K562 (cell line): ENCODE measurements around the gene TUSC1. TPM values are rescaled to one million over a fixed set of nuclear protein-coding genes. Genes with fewer than 3 reads are reported as not detected.

Source experiments
- ATAC-seq: fragments of 200-7000 bp; cut with Tn5 transposase; 3 replicates; pipeline ENCODE4 v1.9.1; 2020; ENCODE audit warnings: moderate library complexity
- BruUV-seq: library from RNA; stranded (reverse); fragments of 400-500 nt; replicated peaks from 2 replicates; lab custom pipeline; 2021; lab: Mats Ljungman, UMichigan
- CTCF ChIA-PET: fragments of 300-600 bp; formaldehyde crosslinking; extraction: SDS; loops from one replicate; lab custom pipeline; 2021; ENCODE audit warnings: low intra/inter-chr PET ratio; lab: Yijun Ruan, JAX
- POLR2A ChIA-PET: fragments of 300-600, 350-650 bp; sonication (Branson Sonifier 250); formaldehyde crosslinking; extraction: SDS; loops from one replicate; lab custom pipeline; 2021; ENCODE audit warnings: antibody characterized with exemption, inconsistent platforms; lab: Yijun Ruan, JAX
- DNase-seq, 4 experiments: peaks; one replicate each; pipeline versions ENCODE4 v3.0.0 to v3.0.0-alpha.2; 2011 to 2018; ENCODE audit warnings: low spot score in 3 of 4, mixed read lengths in 3 of 4; ENCODE audit errors: extremely low read depth in 1 of 4
- FAIRE-seq: peaks from 2 replicates; lab custom pipeline; 2011; peaks lifted over from hg19 to GRCh38; lab: Jason Lieb, UNC
- H2AFZ ChIP-seq: 2 replicates; pipeline ENCODE4 v1.6.0; 2011; ENCODE audit warnings: low read depth, low read length, control low read depth, inconsistent platforms
- H3K27ac ChIP-seq: fragments of 200-600 bp; 3 replicates; pipeline ENCODE4 v1.8.0; 2011; ENCODE audit warnings: low read depth, mild to moderate bottlenecking, control low read depth, inconsistent platforms, low read length, moderate library complexity, mixed read lengths; ENCODE audit errors: extremely low read depth
- H3K27me3 ChIP-seq, 2 experiments: fragments of 300-600 bp in 1 of 2; 2 replicates in 1 of 2; 3 replicates in 1 of 2; pipeline versions ENCODE4 v1.6.0 to v1.8.0; 2011; ENCODE audit warnings: inconsistent platforms in 2 of 2, low read length in 2 of 2, mild to moderate bottlenecking in 1 of 2, mixed read lengths in 1 of 2, moderate library complexity in 1 of 2; ENCODE audit not compliant: control insufficient read depth in 2 of 2, insufficient read depth in 2 of 2
- H3K36me3 ChIP-seq: fragments of 300-600 bp; 3 replicates; pipeline ENCODE4 v1.8.0; 2011; ENCODE audit warnings: mild to moderate bottlenecking, low read length, inconsistent platforms; ENCODE audit not compliant: control insufficient read depth, insufficient read depth
- H3K4me1 ChIP-seq, 2 experiments: fragments of 200-600 bp in 1 of 2; replicated peaks in 1 of 2; 2 replicates in 1 of 2; 3 replicates in 1 of 2; pipeline versions ENCODE4 v1.5.1 to v1.8.0; 2011; ENCODE audit warnings: inconsistent platforms in 2 of 2, low read length in 2 of 2, mild to moderate bottlenecking in 1 of 2, mixed read lengths in 1 of 2, moderate library complexity in 1 of 2; ENCODE audit not compliant: control insufficient read depth in 2 of 2, insufficient read depth in 2 of 2
- H3K4me2 ChIP-seq: 2 replicates; pipeline ENCODE4 v1.6.1; 2011; ENCODE audit warnings: low read length, control low read depth, inconsistent platforms, mixed read lengths; ENCODE audit not compliant: insufficient read depth
- H3K4me3 ChIP-seq: fragments of 200-600 bp; sonication (generic), shearing (Covaris generic); 2 replicates; pipeline ENCODE4 v1.5.1; 2016; ENCODE audit warnings: control low read depth, inconsistent platforms
- H3K79me2 ChIP-seq: fragments of 200-600 bp; 3 replicates; pipeline ENCODE4 v1.8.0; 2011; ENCODE audit warnings: low read length, inconsistent platforms; ENCODE audit not compliant: control insufficient read depth, insufficient read depth
- H3K9ac ChIP-seq, 2 experiments: 2 replicates each; pipeline versions ENCODE4 v1.6.0 to v1.6.1; 2011; ENCODE audit warnings: low read depth in 2 of 2, low read length in 2 of 2, control low read depth in 1 of 2, inconsistent platforms in 1 of 2, mild to moderate bottlenecking in 1 of 2, mixed read lengths in 1 of 2; ENCODE audit not compliant: insufficient read depth in 1 of 2
- H3K9me1 ChIP-seq: one replicate; pipeline ENCODE4 v1.6.0; 2011; ENCODE audit warnings: inconsistent platforms, mild to moderate bottlenecking, low read length, moderate library complexity; ENCODE audit not compliant: control insufficient read depth, insufficient read depth
- H3K9me3 ChIP-seq: replicated peaks from 2 replicates; pipeline ENCODE4 v1.5.1; 2011; ENCODE audit warnings: low read depth, low read length, inconsistent platforms; ENCODE audit not compliant: control insufficient read depth, insufficient read depth
- H4K20me1 ChIP-seq: replicated peaks from 2 replicates; pipeline ENCODE4 v1.6.1; 2011; ENCODE audit warnings: low read length, inconsistent platforms, mixed read lengths; ENCODE audit not compliant: control insufficient read depth, insufficient read depth
- GABPB2 ChIP-seq: fragments of 250-450 bp; sonication (Bioruptor Pico); conservative IDR thresholded peaks from 2 replicates; pipeline ENCODE4 v1.5.1; 2021; ENCODE audit warnings: mild to moderate bottlenecking
- JUND ChIP-seq, 2 experiments: IDR thresholded peaks; 2 replicates in 1 of 2; 3 replicates in 1 of 2; pipeline ENCODE4 v1.6.1; 2011; ENCODE audit warnings: borderline replicate concordance in 2 of 2, low read depth in 2 of 2, low read length in 2 of 2, improper control_type of control experiment in 1 of 2, missing biosample characterization in 1 of 2, missing genetic modification characterization in 1 of 2, missing genetic modification reagents in 1 of 2
- KDM1A ChIP-seq, 2 experiments: fragments of 450-650 bp; IDR thresholded peaks; 2 replicates each; pipeline ENCODE4 v1.6.1; 2016; ENCODE audit warnings: mild to moderate bottlenecking in 2 of 2
- KDM5B ChIP-seq: fragments of 200-600 bp; sonication (generic); IDR thresholded peaks from 2 replicates; pipeline ENCODE4 v1.6.1; 2012; ENCODE audit warnings: low read depth, mild to moderate bottlenecking, moderate library complexity, low read length, control low read depth, inconsistent platforms; ENCODE audit not compliant: insufficient replicate concordance
- MAFF ChIP-seq: IDR thresholded peaks from 2 replicates; pipeline ENCODE4 v1.6.1; 2012; ENCODE audit warnings: low read length, improper control_type of control experiment
- MCM7 ChIP-seq, 2 experiments: fragments of 450-650 bp; IDR thresholded peaks; 2 replicates each; pipeline ENCODE4 v1.6.1; 2016 to 2018
- MLX ChIP-seq, 2 experiments: fragments of 450-650 bp in 1 of 2; sonication (generic) in 1 of 2; formaldehyde crosslinking; conservative IDR thresholded peaks; 2 replicates each; pipeline versions ENCODE4 v1.4.0 to v1.8.1; 2020 to 2022; ENCODE audit warnings: mild to moderate bottlenecking in 1 of 2, missing genetic modification reagents in 1 of 2
- SMARCE1 ChIP-seq: fragments of 450-650 bp; IDR thresholded peaks from 2 replicates; pipeline ENCODE4 v1.7.1; 2016; ENCODE audit warnings: mild to moderate bottlenecking
- SP1 ChIP-seq: sonication (generic); formaldehyde crosslinking; IDR thresholded peaks from 2 replicates; pipeline ENCODE4 v1.8.1; 2022; ENCODE audit warnings: mild to moderate bottlenecking, missing genetic modification reagents
- STAG1 ChIP-seq: sonication (generic); formaldehyde crosslinking; IDR thresholded peaks from 2 replicates; pipeline ENCODE4 v1.5.0; 2020; ENCODE audit warnings: missing genetic modification reagents, borderline replicate concordance
- TCF15 ChIP-seq: fragments of 250-450 bp; sonication (Bioruptor Pico); IDR thresholded peaks from 2 replicates; pipeline ENCODE4 v1.8.0; 2022; ENCODE audit warnings: moderate library complexity, mild to moderate bottlenecking, inconsistent platforms
- TFAP4 ChIP-seq: sonication (generic); formaldehyde crosslinking; IDR thresholded peaks from 2 replicates; pipeline ENCODE4 v1.8.0; 2022; ENCODE audit warnings: missing genetic modification reagents, mild to moderate bottlenecking, moderate library complexity, borderline replicate concordance
- ZFPM2 ChIP-seq: fragments of 250-450 bp; sonication (Bioruptor Pico); IDR thresholded peaks from 2 replicates; pipeline ENCODE4 v1.5.1; 2022; ENCODE audit warnings: mild to moderate bottlenecking
- ZNF274 ChIP-seq: IDR thresholded peaks from 2 replicates; pipeline ENCODE4 v1.6.1; 2011; ENCODE audit warnings: low read depth, mild to moderate bottlenecking, low read length, moderate library complexity, borderline replicate concordance
- ZNF384 ChIP-seq: IDR thresholded peaks from 2 replicates; pipeline ENCODE4 v1.6.1; 2012; ENCODE audit warnings: low read depth, low read length, improper control_type of control experiment
- ZNF41 ChIP-seq: fragments of 250-450 bp; sonication (Bioruptor Pico); conservative IDR thresholded peaks from 2 replicates; pipeline ENCODE4 v1.4.0; 2020; ENCODE audit warnings: mild to moderate bottlenecking
- ZNF551 ChIP-seq: fragments of 250-450 bp; sonication (Bioruptor Pico); IDR thresholded peaks from 2 replicates; pipeline ENCODE4 v1.5.0; 2021; ENCODE audit warnings: mild to moderate bottlenecking, moderate library complexity
- ZNF76 ChIP-seq: fragments of 250-450 bp; sonication (Bioruptor Pico); IDR thresholded peaks from 2 replicates; pipeline ENCODE4 v1.4.0; 2020; ENCODE audit warnings: mild to moderate bottlenecking, moderate library complexity, borderline replicate concordance
- in situ Hi-C: fragments of 300-500 bp; cut with MboI; formaldehyde crosslinking; loops from 4 replicates; pipeline ENCODE4 v1.15.0; 2018; ENCODE audit warnings: inconsistent platforms, mixed read lengths
- intact Hi-C: fragments of 100-400 bp; cut with micrococcal nuclease; formaldehyde crosslinking; loops from 2 replicates; pipeline ENCODE4 v1.14.2; 2022
- polyA plus RNA-seq, 8 experiments: library from polyadenylated mRNA; depleted of rRNA in 4 of 8; stranded (reverse) in 5 of 8; unstranded in 3 of 8; fragments of >200 nt; fragmentation: Nextera tagmentation in 2 of 8; fragmentation: Illumina TruSeq in 1 of 8; extraction: Ambion mirVana in 2 of 8; extraction: Trizol in 1 of 8; gene quantifications; 2 replicates each; pipeline versions ENCODE4 v1.2.1 to v1.2.3, GENCODE V29; 2011 to 2014; ENCODE audit warnings: inconsistent platforms in 1 of 8, missing spikeins in 1 of 8
- total RNA-seq, 7 experiments: library from RNA; depleted of rRNA in 6 of 7; stranded (reverse); fragments of >200 nt in 6 of 7; fragmentation: Illumina TruSeq in 2 of 7; extraction: Trizol in 2 of 7; gene quantifications; 2 replicates each; pipeline versions ENCODE4 v1.2.1 to v1.2.3, GENCODE V29; 2011 to 2021; ENCODE audit warnings: low replicate concordance in 1 of 7

Gene TUSC1
- total and polyA plus RNA-seq, 9 of the 15 experiments (the other 6 are each of a cell fraction or from before 2014, with no cell fraction given): not detected

- no peak overlapping the region for H2AFZ ChIP-seq
- H3K27ac ChIP-seq: no peak overlapping the region
- H3K79me2 ChIP-seq: no peaks in the 10 kb centered on the region
- CTCF ChIA-PET: no interaction called here
- H3K4me3 ChIP-seq: no peak overlapping the region
- TF ChIP-seq TFAP4 (CRISPR knock-in tag) (no peak), ZNF76 (CRISPR knock-in tag) (no peak), KDM5B (no peak), ZNF41 (no peak), ZNF274 (no peak), MLX (CRISPR knock-in tag; conservative IDR thresholded peaks at IDR 0.05) (no peak), MCM7 (IDR thresholded peaks at IDR 0.05) (no peak), GABPB2 (no peak), TCF15 (CRISPR knock-in tag) (no peak), ZNF384 (no peak), ZFPM2 (CRISPR knock-in tag) (no peak), SP1 (CRISPR knock-in tag) (no peak), SMARCE1 (no peak), STAG1 (CRISPR knock-in tag) (no peak), MAFF (no peak), ZNF551 (no peak), JUND (IDR thresholded peaks at IDR 0.05; ENCODE audit: borderline replicate concordance, low read depth, low read length) (no peak), JUND (tag; IDR thresholded peaks at IDR 0.05; ENCODE audit: borderline replicate concordance, low read depth, low read length) (no peak), KDM1A (IDR thresholded peaks at IDR 0.05) (no peak)
- POLR2A ChIA-PET: no interaction called here
- no TSS peak for BruUV-seq
- ATAC-seq (no peak), DNase-seq (no peak), FAIRE-seq (no peak)
- H3K4me1 ChIP-seq: no peaks in the 10 kb centered on the region
- H3K36me3 ChIP-seq: no peaks in the 10 kb centered on the region
- no peak overlapping the region for H3K9ac ChIP-seq
- no peak overlapping the region for H3K4me2 ChIP-seq
- no peaks in the 10 kb centered on the region for H4K20me1 ChIP-seq
- no peaks in the 10 kb centered on the region for H3K27me3 ChIP-seq
- H3K9me1 ChIP-seq: no peaks in the 10 kb centered on the region
- in situ Hi-C loops: no loop called here
- no peaks in the 10 kb centered on the region for H3K9me3 ChIP-seq
- intact Hi-C loops: no loop called here
These were observed 22.2 kb upstream of the TUSC1 start for GRCh38 chr9:25700430-25700829.
